Endothelial cell of umbilical vein (primary cell): ENCODE results near the gene ZMYM4. TPM values are rescaled to one million over a fixed set of nuclear protein-coding genes. Genes with fewer than 3 reads are reported as not detected.

ENCODE experiments used
- BruUV-seq: library from RNA; stranded (reverse); fragments of 400-500 nt; replicated peaks from 2 replicates; lab custom pipeline; 2021; lab: Mats Ljungman, UMichigan
- CTCF ChIA-PET: fragments of 300-600, 350-600 bp; sonication (Branson Sonifier 250); formaldehyde crosslinking; loops from one replicate; lab custom pipeline; 2021; ENCODE audit warnings: antibody characterized with exemption, inconsistent platforms; lab: Charles Lee
- POLR2A ChIA-PET: fragments of 300-600, 350-600 bp; sonication (Branson Sonifier 250); formaldehyde crosslinking; loops from one replicate; lab custom pipeline; 2021; ENCODE audit warnings: antibody characterized with exemption, inconsistent platforms; lab: Charles Lee
- DNase-seq: peaks from one replicate; pipeline ENCODE4 v3.0.0-alpha.2; 2011; ENCODE audit warnings: low read depth, low spot score
- FAIRE-seq: peaks from 2 replicates; lab custom pipeline; 2011; peaks lifted over from hg19 to GRCh38; lab: Jason Lieb, UNC
- H2AFZ ChIP-seq: 2 replicates; pipeline ENCODE4 v1.6.0; 2012; ENCODE audit warnings: low read depth, low read length, control low read depth, inconsistent platforms
- H3K27ac ChIP-seq: 2 replicates; pipeline ENCODE4 v1.5.1; 2011; ENCODE audit warnings: low read depth, mild to moderate bottlenecking, control low read depth, low read length, moderate library complexity; ENCODE audit not compliant: insufficient read depth
- H3K27me3 ChIP-seq, 2 experiments: 2 replicates each; pipeline versions ENCODE4 v1.6.0 to v1.6.1; 2011; ENCODE audit warnings: low read length in 2 of 2, mixed read lengths in 1 of 2; ENCODE audit not compliant: control insufficient read depth in 2 of 2, insufficient read depth in 2 of 2
- H3K36me3 ChIP-seq, 2 experiments: 2 replicates in 1 of 2; 3 replicates in 1 of 2; pipeline ENCODE4 v1.5.1; 2011; ENCODE audit warnings: low read length in 2 of 2, mild to moderate bottlenecking in 1 of 2, moderate library complexity in 1 of 2; ENCODE audit not compliant: control insufficient read depth in 2 of 2, insufficient read depth in 2 of 2; ENCODE audit errors: extremely low read depth in 1 of 2
- H3K4me1 ChIP-seq: 3 replicates; pipeline ENCODE4 v1.5.1; 2011; ENCODE audit warnings: mild to moderate bottlenecking, low read length; ENCODE audit not compliant: control insufficient read depth, insufficient read depth; ENCODE audit errors: extremely low read depth
- H3K4me2 ChIP-seq: 2 replicates; pipeline ENCODE4 v1.6.1; 2011; ENCODE audit warnings: low read length, control low read depth, mixed read lengths; ENCODE audit not compliant: insufficient read depth
- H3K4me3 ChIP-seq, 3 experiments: fragments of 200-600 bp in 1 of 3; sonication (generic), shearing (Covaris generic) in 1 of 3; replicated peaks in 1 of 3; 2 replicates each; pipeline ENCODE4 v1.5.1; 2011 to 2016; ENCODE audit warnings: control low read depth in 3 of 3, low read length in 3 of 3, mild to moderate bottlenecking in 2 of 3, inconsistent platforms in 1 of 3, low read depth in 1 of 3, moderate library complexity in 1 of 3; ENCODE audit not compliant: insufficient read depth in 1 of 3
- H3K79me2 ChIP-seq: 2 replicates; pipeline ENCODE4 v1.6.0; 2012; ENCODE audit warnings: low read length, inconsistent platforms; ENCODE audit not compliant: control insufficient read depth, insufficient read depth
- H3K9ac ChIP-seq: replicated peaks from 2 replicates; pipeline ENCODE3; 2011; ENCODE audit warnings: low read length, control low read depth; ENCODE audit not compliant: insufficient read depth; ENCODE audit errors: extremely low read depth
- H3K9me1 ChIP-seq: replicated peaks from 3 replicates; pipeline ENCODE4 v1.6.0; 2011; ENCODE audit warnings: mild to moderate bottlenecking, low read length; ENCODE audit not compliant: control insufficient read depth, insufficient read depth; ENCODE audit errors: extremely low read depth
- H3K9me3 ChIP-seq: replicated peaks from 2 replicates; pipeline ENCODE4 v1.5.1; 2012; ENCODE audit warnings: low read length, inconsistent platforms; ENCODE audit not compliant: control insufficient read depth, insufficient read depth
- H4K20me1 ChIP-seq: replicated peaks from 2 replicates; pipeline ENCODE3; 2011; ENCODE audit warnings: mild to moderate bottlenecking, low read length; ENCODE audit not compliant: control insufficient read depth, insufficient read depth; ENCODE audit errors: extremely low read depth
- CTCF ChIP-seq, 2 donors: IDR thresholded peaks; 1 replicate in 1 of 2; 2 replicates in 1 of 2; pipeline ENCODE4 v1.5.1; 2011; ENCODE audit warnings: low read length in 2 of 2, mild to moderate bottlenecking in 2 of 2, moderate library complexity in 2 of 2, control low read depth in 1 of 2, inconsistent platforms in 1 of 2, low read depth in 1 of 2; ENCODE audit not compliant: insufficient read depth in 1 of 2; ENCODE audit errors: extremely low read depth in 1 of 2
- EZH2 ChIP-seq: IDR thresholded peaks from 2 replicates; pipeline ENCODE4 v1.6.1; 2012; ENCODE audit warnings: borderline replicate concordance, low read depth, mild to moderate bottlenecking, moderate library complexity, low read length, inconsistent platforms; ENCODE audit not compliant: severe bottlenecking
- FOS ChIP-seq: IDR thresholded peaks from 2 replicates; pipeline ENCODE4 v1.6.1; 2011; ENCODE audit warnings: mild to moderate bottlenecking, low read length, moderate library complexity, borderline replicate concordance; ENCODE audit not compliant: insufficient read depth
- GATA2 ChIP-seq: IDR thresholded peaks from 2 replicates; pipeline ENCODE4 v1.7.0; 2011; ENCODE audit warnings: low read depth, mild to moderate bottlenecking, moderate library complexity, mixed read lengths, low read length; ENCODE audit not compliant: insufficient read length, insufficient read depth
- JUN ChIP-seq: IDR thresholded peaks from 2 replicates; pipeline ENCODE4 v1.6.1; 2011; ENCODE audit warnings: borderline replicate concordance, low read depth; ENCODE audit not compliant: insufficient read length, insufficient read depth
- MAX ChIP-seq: IDR thresholded peaks from 2 replicates; pipeline ENCODE4 v1.6.1; 2011; ENCODE audit not compliant: insufficient read depth, insufficient read length
- MYC ChIP-seq: IDR thresholded peaks from one replicate; pipeline ENCODE4 v1.6.1; 2011; ENCODE audit warnings: mild to moderate bottlenecking, low read depth, low read length
- POLR2A ChIP-seq: IDR thresholded peaks from 2 replicates; pipeline ENCODE4 v1.6.1; 2012; ENCODE audit warnings: low read depth, mild to moderate bottlenecking, control low read depth, low read length
- POLR2AphosphoS5 ChIP-seq: IDR thresholded peaks from 2 replicates; pipeline ENCODE4 v1.6.1; 2012; ENCODE audit warnings: low read depth, mild to moderate bottlenecking, control low read depth, low read length, moderate library complexity; ENCODE audit not compliant: insufficient read depth
- dilution Hi-C: fragments of 300-500 bp; cut with MboI; formaldehyde crosslinking; loops from one replicate; pipeline ENCODE4 v1.15.0; 2019; ENCODE audit warnings: low sequenced_read_pairs; ENCODE audit not compliant: extremely low pct_ligation_motif_present
- intact Hi-C: fragments of 100-400 bp; cut with micrococcal nuclease; formaldehyde crosslinking; loops from one replicate; pipeline ENCODE4 v1.10.0; 2022
- polyA plus RNA-seq, 4 experiments: library from polyadenylated mRNA; depleted of rRNA in 3 of 4; stranded (reverse) in 3 of 4; unstranded in 1 of 4; fragments of >200 nt; gene quantifications; 2 replicates each; pipeline versions ENCODE4 v1.2.1 to v1.2.3, GENCODE V29; 2011 to 2012; ENCODE audit warnings: missing spikeins in 1 of 4
- total RNA-seq: library from RNA; stranded (reverse); gene quantifications from 2 replicates; pipeline ENCODE4 v1.2.3, GENCODE V29; 2021

Gene ZMYM4
- total and polyA plus RNA-seq, 2 donors (not counting 3 experiments of a cell fraction or from before 2014, with no cell fraction given) = 15.3 to 65.0 TPM

DNA sequence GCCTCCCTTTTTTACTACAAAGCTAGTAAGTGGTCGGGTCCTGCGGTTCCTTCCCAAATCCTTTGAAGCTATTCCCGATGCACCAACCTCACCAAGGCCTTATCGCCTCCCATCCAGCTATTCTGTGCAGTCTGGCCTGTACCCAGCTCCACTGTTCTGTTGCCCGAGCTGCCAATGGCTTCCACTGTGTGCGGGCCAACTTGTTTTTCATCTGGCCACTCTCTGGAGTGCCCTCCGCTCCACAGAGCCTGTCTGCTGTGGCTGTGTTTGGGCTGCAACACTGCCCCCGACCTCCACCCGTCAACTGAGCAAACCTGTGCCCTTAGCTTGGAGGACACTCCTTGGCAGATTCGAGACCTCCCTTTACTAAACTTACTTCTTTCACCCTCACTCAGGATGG, 163.7 kb downstream of the ZMYM4 start:
- ChIA-PET CTCF (interaction anchor here (0.8 to 1.8 kb wide), 4 partner anchors 14 to 132 kb away, joined by 3 to 4 read pairs (median 3); no protein-coding TSS in a partner anchor), POLR2A (no interaction called here)
- H3K27ac ChIP-seq = no peak overlapping the region
- BruUV-seq = no TSS peak
- peaks cover 0 to 21% of the 10 kb centered on the region in 2 experiments for H3K36me3 ChIP-seq
- dilution Hi-C loops = no loop called here
- no peaks in the 10 kb centered on the region for H3K27me3 ChIP-seq
- no peak overlapping the region for H3K9ac ChIP-seq
- H3K9me3 ChIP-seq = no peaks in the 10 kb centered on the region
- H3K9me1 ChIP-seq = no peaks in the 10 kb centered on the region
- H3K79me2 ChIP-seq = no peaks in the 10 kb centered on the region
- H4K20me1 ChIP-seq = no peaks in the 10 kb centered on the region
- intact Hi-C loops = no loop called here
- H3K4me2 ChIP-seq = no peak overlapping the region
- H2AFZ ChIP-seq = no peak overlapping the region
- no peak overlapping the region for H3K4me3 ChIP-seq
- H3K4me1 ChIP-seq = no peaks in the 10 kb centered on the region
- FAIRE-seq = no peak
- TF ChIP-seq GATA2 = no peak
- no peak for TF ChIP-seq POLR2A
- TF ChIP-seq EZH2 = no peak
- no peak for TF ChIP-seq MAX
- no peak for TF ChIP-seq MYC
- no peak for TF ChIP-seq JUN
- TF ChIP-seq POLR2AphosphoS5 = no peak
- TF ChIP-seq CTCF (IDR thresholded peaks at IDR 0.05; ENCODE audit: extremely low read depth in 1 of 2, insufficient read depth in 1 of 2, low read depth in 1 of 2, low read length in 2 of 2) = no peak
- TF ChIP-seq FOS = no peak
- DNase-seq = no peak
